ENCODE results near the gene DENND1A. TPM values are rescaled to one million over a fixed set of nuclear protein-coding genes. Genes with fewer than 3 reads are reported as not detected.

DENND1A gene
- total RNA-seq, 2 experiments from 2014 or later = 18.5 to 20.1 TPM

DNA sequence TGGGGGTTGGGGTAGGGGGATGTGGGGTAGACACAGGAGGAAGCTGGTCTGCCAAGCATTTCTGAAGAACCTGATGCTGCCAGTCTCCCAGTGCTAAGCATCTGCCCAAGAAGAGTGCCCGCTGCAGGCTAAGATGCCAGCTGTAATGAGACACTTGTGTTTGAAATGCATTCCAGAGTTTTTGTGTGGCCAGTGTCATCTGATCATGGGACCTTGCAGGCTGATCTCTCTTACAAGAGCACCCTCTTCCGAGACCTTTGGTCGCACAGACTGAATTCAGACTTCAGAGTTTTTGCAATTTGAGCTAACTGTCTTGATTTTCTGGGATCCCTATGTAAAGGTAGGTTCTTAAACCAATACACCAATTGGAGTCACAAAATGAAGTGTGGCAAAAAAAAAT is 58.1 kb downstream of the DENND1A start:
- ChIA-PET CTCF (no interaction called here), POLR2A (no interaction called here)

DNA sequence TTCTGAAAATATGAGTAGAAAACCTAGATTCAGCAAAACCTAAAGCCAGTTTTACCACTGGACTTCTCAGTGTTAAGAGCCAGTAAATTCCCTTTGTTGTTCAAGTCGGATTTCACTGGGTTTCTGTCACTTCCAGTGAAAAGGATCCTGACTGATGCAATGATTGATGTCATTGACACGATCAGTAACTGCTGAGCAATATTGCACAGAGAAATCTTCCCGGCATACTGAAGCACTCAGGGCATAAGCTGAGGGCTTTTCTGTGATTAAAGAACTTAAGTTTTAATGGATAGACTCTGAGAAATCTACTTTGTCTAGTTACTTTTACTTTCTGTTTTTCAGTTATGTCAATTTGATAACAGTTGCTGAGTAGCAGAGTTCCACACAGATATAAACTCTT is 61.9 kb downstream of the DENND1A start:
- POLR2A ChIA-PET = no interaction called here
- CTCF ChIA-PET = no interaction called here

DNA sequence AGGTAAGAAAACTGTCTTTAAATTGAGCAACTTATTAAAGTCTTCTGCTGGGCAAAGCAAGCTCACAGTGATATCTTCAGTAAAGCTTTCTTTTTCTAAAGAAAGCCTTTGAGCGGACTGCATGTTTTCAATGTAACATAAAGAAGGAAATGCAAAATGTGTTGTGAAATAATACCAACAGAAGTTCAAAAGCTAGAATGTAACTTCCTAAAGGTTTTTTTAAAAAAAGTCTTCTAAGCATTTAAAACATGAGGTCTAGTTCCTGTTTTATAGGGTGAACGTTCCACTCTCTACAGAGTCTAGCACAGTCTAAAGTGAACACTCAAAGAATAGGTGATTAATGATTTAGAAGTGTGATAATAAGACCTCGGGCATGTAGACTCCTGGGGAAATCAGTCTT is 62.9 kb downstream of the DENND1A start:
- CTCF ChIA-PET = no interaction called here
- POLR2A ChIA-PET = no interaction called here

DNA sequence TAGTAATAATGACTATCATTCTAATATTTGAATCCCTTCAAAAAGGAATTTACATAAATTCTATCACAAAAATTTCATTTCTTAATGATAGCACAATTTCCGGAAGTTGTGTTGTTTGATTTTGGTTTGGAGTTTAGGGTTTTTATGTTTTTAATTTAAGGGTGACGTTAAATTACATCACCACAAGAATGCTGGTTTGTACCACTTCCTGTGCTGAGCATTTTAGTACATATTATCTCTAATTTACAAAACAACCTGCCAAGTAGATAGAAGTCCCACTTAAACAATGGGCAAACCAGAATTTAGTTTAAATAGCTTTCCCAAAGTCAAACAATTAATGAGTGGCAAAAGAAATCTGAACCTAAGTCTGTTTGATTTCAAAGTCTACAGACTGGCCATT is 63.4 kb downstream of the DENND1A start:
- POLR2A ChIA-PET = no interaction called here

DNA sequence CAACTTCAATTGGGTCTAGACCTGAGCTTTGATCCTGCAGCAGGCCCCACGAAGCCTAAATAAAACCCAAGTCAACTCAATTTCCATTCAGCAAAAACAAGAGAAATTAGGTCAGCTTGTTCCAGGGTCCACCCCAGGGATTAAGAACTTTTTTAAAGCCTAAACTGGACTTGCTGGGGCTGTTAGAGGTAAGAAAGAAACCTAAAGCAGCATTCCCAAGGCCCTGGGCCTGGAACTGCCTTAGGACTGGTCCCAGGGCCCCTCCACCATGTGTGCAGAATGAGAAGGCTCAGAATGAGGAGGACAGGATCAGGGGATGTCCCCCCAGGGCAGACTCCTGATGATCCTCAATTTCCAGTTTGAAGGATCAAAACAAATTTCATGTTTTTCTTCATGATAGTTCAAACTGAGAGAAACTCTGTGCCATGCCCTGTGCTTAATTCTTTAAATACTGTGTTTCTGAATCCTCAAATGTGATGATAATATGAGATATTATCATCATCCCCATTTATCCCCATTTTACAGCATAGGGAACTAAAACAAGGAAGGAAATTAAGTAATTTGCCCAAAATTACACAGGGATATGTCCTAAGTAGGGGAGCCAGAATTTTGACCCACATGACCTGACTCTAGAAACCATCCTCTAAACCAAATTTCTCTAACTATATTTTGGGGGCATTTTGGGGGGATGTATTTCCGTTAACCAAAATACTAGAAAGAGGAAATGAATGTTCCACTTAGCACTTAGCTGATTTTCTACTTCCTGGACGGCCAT is 64.5 kb downstream of the DENND1A start:
- ChIA-PET CTCF (no interaction called here), POLR2A (no interaction called here)

More for the DNA sequence above, 63.4 kb downstream of the DENND1A start:
- CTCF ChIA-PET = no interaction called here

DNA sequence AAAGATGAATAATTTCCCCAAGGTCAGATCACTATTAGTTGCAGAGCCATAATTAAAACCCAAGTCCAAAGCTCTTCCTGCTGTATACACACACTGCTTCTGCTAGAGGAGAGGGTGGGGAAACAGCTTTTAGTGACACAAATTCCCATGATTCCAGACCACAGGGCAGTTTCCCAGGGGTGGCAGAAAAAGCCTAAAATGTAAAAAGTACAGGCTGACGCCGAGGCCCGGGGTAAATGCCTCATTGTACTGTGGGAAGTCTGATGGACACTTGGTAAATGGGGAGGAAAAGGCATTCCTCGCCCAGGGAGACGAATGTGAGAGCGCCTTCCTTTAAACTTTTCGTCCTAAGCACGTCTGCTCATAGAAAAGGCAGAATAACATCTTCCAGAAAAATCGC is 65.7 kb downstream of the DENND1A start:
- ChIA-PET CTCF (interaction anchor here (0.5 kb wide), 1 partner anchor 54 kb away, joined by 3 read pairs; no protein-coding TSS in a partner anchor), POLR2A (no interaction called here)

DNA sequence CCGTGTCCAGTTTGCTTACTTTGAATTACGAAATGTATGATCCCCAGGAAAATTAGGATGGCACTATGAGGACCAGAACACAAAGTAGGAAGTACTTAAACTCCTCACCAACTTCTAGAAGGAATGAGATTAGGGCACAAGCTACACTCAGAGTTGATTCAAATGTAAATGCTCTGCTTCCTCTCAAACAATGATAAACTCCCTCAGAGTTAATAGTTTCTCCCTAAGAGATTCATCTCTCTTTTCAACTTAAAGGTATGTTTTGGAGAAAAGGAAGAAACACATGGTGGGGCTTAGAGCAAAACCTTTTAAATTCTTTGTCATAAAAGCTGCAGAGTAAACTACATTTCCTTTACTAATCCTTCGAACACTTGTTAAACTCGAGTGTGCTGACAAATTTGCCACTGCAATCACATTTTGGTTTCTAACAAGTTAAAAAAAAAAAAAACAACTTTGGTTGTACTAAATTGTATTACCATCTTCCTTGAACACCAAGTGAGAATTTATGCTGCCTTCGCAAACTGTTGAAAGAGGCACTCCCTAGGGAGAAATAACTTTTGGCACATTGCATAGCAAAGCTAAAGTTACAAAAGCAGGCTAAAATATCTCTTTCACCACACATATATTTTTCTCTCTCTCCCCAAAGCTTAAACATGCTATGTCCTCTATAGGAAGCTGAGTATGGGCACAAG is 66.6 kb downstream of the DENND1A start:
- CTCF ChIA-PET = no interaction called here
- POLR2A ChIA-PET = no interaction called here

DNA sequence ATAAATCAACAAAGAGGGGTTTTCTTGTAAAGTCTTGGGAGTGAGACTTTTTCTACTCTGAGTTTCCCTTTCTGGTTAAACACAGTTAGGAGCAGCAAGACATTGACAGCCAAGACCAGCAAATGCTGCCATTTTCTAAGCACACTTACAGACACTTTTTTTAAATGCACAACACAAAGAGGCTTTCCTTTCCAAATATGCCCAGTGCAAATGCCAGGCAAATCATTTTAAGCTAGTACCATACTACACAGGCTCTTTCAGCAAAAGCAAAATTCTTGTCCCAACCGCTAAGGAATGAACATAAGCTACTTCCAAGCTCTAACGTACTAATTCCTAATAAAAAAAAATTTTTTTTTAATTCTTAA is 68.2 kb downstream of the DENND1A start:
- ChIA-PET POLR2A (no interaction called here), CTCF (no interaction called here)

DNA sequence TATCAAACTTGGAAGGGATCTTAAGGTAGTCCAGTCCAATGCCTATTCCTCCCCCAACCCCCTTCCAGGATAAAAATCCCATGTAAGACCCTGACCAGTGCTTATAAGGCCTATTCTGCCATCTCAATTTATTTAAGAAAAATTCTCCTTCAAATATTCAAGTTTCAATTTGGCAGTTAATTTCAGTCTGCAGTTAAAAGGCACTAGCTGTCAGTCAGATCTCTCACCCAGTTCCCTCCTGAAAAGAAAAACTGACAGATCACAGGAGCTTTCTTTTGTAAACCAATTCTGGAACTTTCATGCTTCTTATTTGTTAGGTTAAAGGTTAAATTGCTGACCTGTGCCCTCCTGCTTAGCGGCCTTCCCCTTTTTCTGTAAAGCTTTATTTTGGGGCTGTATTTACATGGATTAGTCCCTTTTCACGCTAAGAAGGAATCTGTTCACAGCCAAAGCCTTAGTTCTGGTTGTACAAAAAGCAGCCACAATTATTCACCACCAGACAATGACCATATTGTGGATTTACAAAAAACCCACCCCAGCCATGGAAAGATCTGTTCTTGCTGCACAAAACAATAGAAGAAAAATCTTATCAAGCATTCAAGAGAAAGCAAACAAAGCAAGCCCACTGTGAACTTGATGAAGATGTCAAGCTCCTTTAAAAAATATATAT is 68.7 kb downstream of the DENND1A start:
- ChIA-PET POLR2A (no interaction called here), CTCF (no interaction called here)

DNA sequence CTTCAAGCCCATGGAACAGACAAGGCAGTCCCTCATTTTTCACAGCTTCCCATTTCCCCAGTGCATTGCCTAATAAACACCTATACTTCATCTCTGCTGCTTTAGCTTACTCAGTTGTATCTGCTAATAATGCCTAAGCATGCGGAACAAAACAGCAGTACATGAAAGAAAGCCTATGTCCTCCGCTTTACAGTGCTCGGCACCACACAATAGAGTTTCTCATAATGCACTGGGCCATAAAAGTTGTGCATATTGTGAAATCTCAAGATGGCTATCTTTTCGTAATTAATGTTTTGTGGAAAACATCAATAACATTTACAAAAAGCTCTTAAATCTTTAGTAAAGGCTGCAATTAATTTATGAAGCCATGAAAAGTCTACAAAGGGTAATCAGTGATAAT is 69.3 kb downstream of the DENND1A start:
- ChIA-PET POLR2A (no interaction called here), CTCF (no interaction called here)

DNA sequence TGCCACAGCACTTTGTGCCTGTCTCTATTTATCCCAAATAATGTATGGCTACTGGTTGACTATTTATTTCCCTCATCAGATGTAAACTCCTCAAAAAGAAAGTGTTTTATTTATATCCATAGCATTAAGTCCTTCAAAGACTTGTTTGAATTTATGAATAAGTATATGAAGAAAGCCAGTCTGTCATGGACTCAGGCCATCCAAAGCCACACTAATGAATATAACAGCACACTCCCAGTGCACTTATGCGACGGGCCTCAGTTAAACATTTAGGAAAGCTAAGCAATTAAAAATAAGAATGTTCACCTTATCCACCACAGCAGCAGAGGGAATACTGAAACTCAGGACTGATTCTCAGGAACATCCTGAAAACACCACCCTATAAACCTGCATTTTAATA is 77.5 kb downstream of the DENND1A start:
- CTCF ChIA-PET = no interaction called here

DNA sequence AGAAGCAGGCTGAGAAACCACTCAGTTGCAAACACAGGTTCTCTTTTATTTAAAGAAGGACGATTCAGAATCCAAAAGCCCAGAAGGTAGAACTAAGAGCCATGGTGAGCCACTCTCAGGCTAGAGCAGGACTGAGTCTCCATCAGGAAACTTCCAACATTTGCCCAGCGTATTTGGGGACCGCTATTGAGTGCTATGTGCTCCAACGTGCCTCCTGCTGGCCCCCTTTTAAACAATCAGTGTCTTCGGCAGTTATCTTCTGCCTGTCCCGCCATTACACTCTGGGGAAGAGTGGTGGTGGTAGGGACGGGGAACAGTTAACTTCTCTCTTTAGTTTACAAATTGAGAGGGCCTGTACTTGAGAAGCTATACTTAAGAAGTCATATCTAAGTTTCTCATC is 78.1 kb downstream of the DENND1A start:
- POLR2A ChIA-PET = no interaction called here
- CTCF ChIA-PET = no interaction called here

More for the DNA sequence above, 77.5 kb downstream of the DENND1A start:
- POLR2A ChIA-PET = no interaction called here

DNA sequence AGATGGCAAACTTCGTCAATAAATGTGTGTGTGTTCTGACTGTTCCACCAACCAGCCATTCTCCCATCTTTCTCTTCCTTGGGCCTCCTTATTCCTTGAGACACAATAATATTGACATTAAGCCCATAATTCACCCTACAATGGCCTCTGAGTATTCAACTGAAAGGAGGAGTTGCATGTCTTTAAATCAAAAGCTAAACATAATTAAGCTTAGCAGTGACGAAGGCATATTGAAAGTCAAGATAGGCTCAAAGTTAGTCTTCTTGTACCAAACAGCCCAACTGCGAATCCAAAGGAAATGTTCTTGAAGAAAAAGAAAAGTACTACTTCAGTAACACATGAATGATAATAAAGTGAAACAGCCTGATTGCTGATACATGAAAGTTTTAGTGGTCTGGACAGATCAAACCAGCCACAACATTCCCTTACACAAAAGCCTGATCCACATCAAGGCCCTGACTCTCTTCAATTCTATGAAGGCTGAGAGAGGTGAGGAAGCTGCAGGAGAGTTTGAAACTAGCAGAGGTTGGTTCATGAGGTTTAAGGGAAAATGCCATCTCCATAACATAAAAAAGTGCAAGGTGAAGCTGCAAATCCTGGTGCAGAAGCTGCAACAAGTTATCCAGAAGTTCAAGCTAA is 81.4 kb downstream of the DENND1A start:
- CTCF ChIA-PET = no interaction called here
- POLR2A ChIA-PET = no interaction called here

DNA sequence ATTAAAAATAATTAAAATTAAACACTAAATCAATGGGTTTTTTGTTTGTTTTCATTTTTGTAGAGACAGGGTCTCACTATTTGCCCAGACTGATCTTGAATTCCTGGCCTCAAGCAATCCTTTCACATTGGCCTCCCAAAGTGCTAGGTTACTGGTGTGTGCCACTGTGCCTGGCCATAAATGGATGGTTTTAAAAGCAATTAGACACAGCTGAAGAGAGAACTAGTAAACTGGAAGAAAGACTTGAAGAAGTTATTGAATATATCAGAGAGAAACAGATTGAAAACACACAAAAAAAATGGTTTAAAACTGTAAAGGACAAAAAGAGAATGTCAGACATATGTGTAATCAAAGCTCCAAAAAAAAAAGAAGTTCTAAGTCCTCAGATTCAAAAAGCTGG is 83.0 kb downstream of the DENND1A start:
- ChIA-PET CTCF (no interaction called here), POLR2A (no interaction called here)

DNA sequence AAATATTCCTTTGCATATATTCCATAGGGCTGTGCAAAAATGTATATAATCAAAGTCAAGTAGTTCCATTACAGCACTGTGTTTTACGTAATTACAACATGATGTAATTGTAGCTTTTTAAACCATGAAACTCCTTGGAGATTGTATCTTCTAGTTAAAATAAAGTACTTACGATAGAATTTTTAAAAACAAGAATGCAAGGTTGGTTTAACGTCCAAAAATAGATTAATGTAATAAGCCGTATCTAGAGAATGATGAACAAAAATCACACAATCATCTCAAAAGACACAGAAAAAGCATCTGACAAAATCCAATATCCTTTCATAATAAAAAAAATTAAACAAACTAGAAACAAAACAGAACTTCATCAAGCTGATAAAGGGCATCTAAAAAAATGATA is 86.2 kb downstream of the DENND1A start:
- CTCF ChIA-PET = interaction anchor here (0.6 kb wide), 1 partner anchor 70 kb away, joined by 3 read pairs; no protein-coding TSS in a partner anchor

DNA sequence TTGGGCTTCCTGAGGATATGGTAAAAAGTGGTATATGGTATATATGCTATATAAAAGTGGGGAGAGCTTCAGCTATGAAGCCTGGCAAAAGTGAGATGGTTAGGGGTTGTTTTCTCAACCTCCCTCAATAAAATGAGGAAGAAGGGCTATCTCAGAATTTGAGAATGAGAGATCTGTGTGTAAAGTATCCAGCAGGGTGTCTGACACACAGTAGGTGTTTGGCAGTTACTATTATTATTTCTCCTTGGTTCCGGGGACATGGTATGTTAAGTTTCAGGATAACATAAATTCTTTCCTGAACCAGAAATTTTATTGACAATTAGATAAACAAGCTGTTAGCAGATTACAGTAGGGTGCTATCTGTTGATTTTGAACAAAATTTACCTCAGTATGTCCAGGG is 94.1 kb downstream of the DENND1A start:
- POLR2A ChIA-PET = no interaction called here
- CTCF ChIA-PET = no interaction called here

More for the DNA sequence above, 86.2 kb downstream of the DENND1A start:
- POLR2A ChIA-PET = no interaction called here

DNA sequence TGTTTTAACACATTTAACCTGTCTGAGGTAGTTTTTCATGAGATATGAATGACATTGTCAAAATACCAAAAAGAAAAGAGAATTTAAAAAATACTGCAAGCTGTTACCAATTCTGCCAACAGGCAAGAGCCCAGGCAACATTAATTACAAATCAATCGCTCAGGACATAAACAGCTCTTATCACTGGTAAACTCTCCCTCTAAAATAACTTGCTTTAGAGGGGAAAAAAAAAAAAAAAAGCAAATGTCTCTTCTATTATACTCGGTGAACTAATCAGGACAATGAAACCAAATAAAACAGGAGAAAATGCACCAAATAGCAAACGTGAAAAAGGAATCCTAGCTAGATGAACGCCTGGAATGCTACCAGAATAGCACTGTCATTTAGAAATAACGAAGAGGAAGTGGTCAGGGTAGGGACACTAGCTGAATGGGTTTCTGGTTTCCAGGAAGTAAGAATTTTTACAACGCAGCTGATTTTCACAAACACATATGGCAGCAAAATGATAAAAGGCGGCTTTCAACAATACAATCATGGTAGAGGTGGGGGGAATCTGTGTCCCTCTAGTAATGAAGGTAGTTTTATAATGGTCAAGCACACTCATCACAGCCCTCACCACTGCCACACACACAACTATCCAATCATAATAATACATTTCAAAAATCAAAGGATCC is 94.9 kb downstream of the DENND1A start:
- CTCF ChIA-PET = interaction anchor here (0.7 kb wide), 1 partner anchor 79 kb away, joined by 3 read pairs; no protein-coding TSS in a partner anchor
- POLR2A ChIA-PET = no interaction called here

DNA sequence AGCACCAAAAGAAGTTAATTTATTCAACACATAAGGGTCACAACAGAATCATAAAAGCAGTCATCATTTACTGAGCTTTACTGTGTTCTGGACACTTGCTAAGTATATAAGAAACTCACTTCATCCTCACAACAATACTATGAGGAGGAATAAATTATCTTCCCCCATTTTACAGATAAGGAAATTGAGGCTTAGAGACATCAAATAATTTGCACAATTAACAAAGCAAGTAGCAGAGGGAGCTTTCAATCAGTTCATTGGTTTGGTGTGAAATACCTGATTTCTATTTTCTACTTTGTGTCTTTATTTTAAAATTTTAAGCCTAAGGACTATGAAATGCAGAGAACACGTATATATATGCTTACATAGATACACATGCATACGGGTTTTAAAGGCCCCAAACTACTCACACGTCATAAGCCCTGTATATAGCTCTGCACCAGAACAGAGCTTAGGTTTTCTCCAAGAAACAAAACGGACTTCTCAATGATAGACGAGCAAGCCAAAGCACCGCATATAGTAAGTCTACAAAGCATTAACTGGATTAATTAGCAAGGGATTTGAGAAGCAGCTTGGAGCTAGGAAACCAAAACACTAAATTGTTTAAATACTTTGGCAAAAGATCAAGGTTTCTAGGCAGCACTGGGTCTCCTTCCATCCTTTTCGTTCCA is 95.6 kb downstream of the DENND1A start:
- POLR2A ChIA-PET = no interaction called here
- CTCF ChIA-PET = no interaction called here

DNA sequence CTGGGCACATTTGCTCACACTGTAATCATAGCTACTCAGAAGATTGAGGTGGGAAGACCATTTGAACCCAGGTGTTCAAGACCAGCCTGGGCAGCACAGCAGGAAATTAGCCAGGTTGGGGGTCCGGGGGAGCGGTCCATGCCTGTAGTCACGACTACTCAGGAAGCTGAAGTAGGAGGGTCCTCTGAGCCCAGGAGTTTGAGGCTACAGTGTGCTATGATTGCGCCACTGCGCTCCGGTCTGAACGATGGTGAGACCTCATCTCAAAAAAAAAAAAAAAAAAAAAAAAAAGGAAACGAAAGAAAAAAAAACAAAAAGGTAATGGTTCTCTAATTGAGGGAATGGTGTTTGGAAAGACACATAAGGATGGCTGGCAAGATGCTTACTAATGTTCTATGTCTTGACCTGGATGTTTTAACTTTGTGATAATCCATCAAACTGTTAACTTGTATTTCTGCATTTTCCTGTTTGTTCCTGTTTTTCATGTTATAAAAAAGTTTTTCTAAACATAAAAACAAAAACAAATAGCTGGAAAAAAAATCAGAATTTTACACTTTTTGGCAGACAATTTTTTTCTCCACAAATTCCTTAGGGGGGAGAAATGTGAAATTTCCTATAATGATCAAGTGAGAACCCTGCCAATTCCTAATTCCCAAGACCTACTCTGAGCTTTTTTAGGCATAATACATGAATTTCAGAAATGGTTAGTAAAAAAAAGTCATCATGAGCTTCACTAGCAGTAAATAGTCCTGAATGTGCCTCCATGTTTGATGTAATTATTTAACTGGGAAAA is 96.9 kb downstream of the DENND1A start:
- CTCF ChIA-PET = no interaction called here

More for the DNA sequence above, 96.9 kb downstream of the DENND1A start:
- POLR2A ChIA-PET = no interaction called here
